NCI-H2029 treated with DMSO at 0.1 percent for 48 hours (cell line): ENCODE data around the gene PADI4.

Experiments
- DNase-seq: peaks from one replicate; lab custom pipeline; 2025; lab: John Stamatoyannopoulos, UW

The PADI4 gene, protein sequence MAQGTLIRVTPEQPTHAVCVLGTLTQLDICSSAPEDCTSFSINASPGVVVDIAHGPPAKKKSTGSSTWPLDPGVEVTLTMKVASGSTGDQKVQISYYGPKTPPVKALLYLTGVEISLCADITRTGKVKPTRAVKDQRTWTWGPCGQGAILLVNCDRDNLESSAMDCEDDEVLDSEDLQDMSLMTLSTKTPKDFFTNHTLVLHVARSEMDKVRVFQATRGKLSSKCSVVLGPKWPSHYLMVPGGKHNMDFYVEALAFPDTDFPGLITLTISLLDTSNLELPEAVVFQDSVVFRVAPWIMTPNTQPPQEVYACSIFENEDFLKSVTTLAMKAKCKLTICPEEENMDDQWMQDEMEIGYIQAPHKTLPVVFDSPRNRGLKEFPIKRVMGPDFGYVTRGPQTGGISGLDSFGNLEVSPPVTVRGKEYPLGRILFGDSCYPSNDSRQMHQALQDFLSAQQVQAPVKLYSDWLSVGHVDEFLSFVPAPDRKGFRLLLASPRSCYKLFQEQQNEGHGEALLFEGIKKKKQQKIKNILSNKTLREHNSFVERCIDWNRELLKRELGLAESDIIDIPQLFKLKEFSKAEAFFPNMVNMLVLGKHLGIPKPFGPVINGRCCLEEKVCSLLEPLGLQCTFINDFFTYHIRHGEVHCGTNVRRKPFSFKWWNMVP

DNA sequence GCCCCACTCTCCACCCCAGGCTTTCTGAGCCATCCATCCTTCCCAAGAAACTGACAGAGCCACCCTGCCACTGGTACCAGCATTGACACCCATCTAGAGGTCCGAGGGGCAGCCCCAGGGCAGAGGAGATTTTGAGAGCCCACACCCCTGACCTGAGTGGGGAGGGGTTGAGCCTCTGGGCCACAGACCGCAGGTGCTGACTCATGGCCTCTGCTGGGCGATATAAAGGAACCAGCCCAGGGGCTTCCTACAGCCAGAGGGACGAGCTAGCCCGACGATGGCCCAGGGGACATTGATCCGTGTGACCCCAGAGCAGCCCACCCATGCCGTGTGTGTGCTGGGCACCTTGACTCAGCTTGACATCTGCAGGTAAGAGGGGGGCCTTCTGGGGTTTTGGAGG, at the start of gene PADI4:
TSS of gene PADI4 (plus strand) at position 252 of the 400 bp plus-strand sequence. CDS start at position 278, 26 bp downstream.
- no peak for DNase-seq

GRCh38 chr1:17258758-17259130, 49.3 kb upstream of the PADI4 start:
- DNase-seq, result no peak

DNA sequence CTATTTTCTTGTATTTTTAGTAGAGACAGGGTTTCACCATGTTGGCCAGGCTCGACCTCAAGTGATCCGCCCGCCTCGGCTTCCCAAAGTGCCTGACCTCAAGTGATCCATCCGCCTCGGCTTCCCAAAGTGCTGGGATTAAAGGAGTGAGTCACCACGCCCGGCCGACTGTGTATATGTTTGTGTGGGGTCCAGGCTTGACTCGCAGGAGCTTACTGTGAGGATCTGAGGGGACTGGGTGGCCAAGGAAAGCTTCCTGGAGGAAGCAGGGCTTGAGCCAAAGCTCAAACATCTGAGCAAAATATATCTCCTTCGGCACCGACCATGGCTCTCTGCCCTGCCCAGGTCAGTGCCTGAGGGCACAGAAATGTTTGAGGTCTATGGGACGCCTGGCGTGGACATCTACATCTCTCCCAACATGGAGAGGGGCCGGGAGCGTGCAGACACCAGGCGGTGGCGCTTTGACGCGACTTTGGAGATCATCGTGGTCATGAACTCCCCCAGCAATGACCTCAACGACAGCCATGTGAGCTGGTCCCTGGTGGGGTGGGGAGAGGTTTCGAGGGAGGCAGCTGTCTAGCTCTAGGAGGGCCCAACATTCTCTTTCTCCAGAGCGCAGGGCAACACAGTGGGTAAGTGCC, 48.6 kb upstream of the PADI4 start:
- DNase-seq, result no peak

DNA sequence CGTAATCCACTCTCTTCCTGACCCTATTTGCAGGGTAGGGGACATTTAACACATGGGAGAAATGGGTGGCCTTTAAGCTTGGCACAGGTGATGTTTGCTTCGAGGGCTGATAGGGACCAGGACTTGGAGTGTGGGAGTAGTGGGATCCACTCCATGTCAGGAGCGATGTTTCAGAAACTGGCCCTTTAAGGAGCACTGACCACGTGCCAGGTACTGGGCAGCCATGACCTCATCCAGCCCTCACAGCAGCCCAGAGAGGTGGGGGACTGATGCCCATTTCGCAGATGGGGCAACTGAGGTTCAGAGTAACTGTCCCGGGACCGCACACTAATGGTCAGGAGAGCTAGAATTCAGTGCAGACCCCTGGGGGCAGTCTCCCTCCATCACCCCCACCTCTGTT, 47.7 kb upstream of the PADI4 start:
- no peak for DNase-seq

DNA sequence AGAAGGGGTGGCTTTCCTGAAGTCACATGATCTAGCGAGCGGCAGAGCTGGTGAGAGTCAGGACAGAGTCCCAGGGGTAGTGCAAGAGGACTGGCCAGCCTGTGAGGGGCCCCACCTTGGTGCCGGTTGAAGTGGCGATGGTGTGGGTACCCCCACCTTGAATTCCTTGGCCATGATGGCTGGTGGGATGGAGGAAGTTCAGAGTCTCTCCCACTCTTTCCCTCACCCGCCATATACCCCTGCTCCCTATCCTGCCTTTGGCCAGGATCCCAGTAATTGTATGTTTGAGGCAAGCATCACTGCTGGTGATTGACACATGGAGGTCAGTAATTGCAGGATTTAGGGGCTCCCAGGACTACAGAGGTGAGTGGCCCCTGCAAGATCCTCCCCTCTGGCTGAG, 47.3 kb upstream of the PADI4 start:
- DNase-seq, result no peak

DNA sequence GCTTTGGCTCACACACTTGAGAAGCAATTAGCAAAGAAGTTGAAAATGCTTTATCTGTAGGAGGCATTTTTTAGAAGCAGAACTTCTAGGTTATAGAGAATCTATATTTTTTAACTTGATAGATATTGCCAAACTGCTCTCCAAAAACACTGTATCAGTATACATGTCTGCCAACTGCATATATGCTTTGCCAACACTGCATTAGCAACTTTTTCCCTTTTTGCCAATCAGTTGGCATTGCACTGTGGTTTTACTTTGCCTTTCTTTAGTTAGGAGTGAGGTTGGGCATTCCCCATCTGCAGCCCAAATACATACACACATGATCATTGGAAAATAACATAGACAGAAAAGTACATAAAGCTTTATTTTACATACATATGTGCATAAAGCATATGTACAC, 44.1 kb upstream of the PADI4 start:
- DNase-seq, result no peak

DNA sequence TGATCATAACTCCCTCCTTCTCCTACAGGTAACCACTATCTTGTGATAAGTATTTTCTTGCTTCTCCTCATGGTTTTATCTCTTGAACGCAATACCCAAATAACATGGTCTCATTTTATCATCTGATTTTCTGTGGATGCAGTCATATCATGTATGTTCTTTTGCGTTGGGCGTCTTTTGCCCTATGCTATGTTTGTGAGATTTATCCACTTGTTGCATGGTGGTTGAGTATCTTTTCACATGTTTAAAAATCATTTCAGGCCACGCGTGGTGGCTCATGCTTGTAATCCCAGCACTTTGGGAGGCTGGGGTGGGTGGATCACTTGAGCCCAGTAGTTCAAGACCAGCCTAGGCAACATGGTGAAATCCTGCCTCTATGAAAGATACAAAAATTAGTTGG, 43.5 kb upstream of the PADI4 start:
- DNase-seq, result no peak

DNA sequence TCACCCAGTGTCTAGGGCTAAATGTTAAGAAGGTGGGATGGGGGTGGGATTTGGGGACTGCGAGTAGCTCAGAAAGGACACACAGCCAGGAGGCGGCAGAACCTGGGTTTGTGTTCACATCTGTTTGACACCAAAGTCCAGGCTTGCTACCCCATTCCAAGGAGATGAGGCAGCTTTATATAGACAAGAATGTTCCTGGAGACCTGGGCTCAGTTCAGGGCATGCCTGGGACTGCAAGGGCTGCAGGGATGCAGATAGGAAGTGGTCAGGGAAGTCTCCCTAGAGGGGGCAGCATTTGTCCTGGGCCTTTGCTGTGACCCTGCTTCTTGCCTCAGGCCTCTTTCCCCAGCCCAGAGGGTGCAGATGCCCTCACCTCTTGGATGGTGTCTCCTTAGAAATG, 42.8 kb upstream of the PADI4 start:
- DNase-seq, result no peak

DNA sequence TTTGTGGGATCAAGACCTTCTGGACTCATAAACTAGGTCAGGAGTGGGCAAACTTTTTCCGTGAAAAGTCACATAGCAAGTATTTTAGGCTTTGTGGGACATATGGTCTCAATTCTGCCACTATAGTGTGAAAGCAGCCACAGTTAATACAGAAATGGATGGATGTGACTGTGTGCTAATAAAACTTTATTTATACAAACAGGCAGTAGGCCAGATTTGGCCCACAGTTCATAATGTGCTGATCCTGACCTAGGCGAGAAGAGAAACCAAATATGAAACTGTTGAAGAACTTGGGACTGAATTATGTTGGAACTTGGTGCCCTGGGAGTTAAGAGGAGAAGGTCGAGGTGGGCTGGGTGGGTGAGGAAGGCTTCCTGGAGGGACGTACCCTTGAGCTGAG, 42.0 kb upstream of the PADI4 start:
- DNase-seq, result no peak

- DNase-seq, result no peak
Observed at GRCh38 chr1:17270891-17271765, 36.9 kb upstream of the PADI4 start.

DNA sequence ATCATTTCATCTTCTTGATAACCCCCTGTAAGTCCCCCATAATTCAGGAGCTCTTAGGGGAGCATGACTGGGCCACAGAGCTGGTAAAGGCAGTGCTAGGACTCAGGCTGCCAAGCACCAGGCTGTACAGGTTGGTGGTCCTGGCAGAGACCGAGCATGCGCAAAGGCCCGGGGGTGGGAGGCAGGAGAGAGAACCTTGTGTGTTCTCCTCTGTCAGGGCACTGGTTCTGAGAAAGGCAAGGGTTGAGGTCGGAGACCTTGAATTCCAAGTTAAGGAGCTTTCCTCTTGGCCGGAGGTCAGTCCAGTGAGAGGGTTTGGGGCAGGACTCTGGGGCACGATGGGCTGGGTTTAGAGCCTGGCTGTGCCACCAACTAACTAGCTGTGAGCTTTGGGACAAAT, 35.9 kb upstream of the PADI4 start:
- no peak for DNase-seq

DNA sequence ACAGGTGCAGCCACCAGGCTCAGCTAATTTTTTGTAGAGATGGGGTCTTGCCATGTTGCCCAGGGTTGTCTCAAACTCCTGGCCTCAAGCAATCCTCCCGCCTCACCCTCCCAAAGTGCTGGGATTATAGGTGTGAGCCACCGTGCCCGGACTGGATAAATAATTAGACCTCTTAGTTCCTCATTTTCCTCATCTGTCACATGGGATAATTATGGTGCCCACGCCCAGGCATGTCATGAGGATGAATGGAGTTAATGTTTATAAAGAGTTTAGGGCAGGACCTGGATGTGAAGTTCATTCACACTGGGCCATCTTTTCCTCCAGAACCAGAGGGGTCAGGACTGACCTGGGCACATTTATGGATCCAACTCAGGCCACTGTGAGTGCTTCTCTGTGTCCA, 35.4 kb upstream of the PADI4 start:
- DNase-seq, result no peak

- DNase-seq, result no peak
Observed at GRCh38 chr1:17273096-17273495, 34.9 kb upstream of the PADI4 start.

GRCh38 chr1:17274186-17275170, 33.5 kb upstream of the PADI4 start:
- DNase-seq, result no peak

DNA sequence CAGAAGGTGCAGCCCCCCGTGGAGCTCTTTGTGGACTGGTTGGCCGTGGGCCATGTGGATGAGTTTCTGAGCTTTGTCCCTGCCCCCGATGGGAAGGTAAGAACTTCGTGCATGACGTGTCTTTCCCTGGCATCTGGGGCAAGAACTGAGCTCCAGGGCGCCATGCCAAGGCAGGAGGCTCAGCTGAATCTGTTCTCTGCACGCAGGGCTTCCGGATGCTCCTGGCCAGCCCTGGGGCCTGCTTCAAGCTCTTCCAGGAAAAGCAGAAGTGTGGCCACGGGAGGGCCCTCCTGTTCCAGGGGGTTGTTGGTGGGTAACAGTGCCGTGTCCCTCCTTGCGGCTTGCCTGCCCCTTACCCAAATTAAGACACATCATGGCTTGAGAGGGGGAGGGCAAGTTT, 31.4 kb upstream of the PADI4 start:
- no peak for DNase-seq

DNA sequence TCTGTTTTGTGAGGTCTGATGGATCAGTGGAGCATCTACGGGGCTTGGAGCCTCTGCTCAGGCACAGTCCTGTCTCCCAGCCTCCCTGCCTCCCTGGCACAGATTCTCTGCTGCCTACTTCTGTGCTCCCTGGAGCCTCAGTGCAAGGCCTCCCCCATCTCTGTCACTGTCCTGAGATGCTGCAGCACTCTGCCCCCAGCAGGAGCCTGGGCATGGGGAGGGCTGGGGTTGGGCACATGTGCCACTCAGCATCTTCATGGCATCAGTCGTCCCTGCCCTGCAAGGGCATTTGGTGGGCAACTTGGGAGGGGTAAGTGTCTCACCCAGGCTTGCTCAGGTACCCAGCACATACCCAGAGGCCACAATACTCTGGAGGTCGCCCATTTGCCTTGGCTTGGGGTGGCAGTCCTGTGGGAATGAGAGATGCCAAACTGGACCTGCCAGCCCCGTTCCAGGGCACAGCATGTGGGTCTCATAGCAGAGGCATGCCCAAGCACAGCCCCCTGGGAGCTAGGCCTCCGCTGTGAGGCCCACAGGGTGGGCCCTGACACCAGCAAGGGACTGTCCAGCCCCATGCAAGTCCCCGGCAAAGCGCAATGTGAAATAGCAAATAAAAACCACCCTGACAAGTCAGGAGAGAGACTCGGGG, 30.4 kb upstream of the PADI4 start:
- DNase-seq, result no peak

GRCh38 chr1:17278996-17279830, 28.8 kb upstream of the PADI4 start:
- DNase-seq, result no peak

DNA sequence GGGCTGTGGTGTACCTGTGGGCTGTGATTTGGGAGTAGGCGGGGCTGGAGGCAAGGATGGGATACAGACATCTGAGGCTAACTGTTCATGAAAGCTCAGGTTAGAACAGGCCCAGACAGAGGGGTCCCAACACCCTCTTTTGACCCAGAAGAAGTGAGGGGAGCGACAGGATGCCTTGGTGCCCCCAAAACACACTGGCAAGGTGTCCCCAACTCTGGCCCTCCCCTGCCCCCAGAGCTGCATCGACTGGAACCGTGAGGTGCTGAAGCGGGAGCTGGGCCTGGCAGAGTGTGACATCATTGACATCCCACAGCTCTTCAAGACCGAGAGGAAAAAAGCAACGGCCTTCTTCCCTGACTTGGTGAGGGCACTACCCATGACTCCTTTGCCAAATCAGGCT, 27.6 kb upstream of the PADI4 start:
- no peak for DNase-seq

- no peak for DNase-seq
Observed at GRCh38 chr1:17280894-17281293, 27.1 kb upstream of the PADI4 start.

DNA sequence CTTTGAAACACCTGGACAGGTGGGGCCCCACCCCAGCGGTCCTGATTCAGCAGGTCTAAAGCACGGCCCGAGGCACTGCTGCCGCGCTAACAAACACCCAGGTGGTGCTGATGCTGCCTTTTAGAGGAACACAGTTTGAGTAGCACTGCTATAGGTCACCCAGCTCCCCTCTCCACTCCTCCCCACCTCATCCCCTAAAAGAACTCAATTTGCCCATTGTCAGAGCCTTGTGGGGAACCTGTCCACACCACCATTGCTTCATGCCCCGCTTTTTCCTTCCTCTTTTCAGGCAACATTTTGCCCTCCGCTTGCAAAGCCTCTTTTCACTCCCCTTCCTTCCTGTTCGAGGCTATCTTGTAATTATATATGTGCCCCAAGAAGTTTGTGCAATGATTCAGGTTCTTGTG, 26.2 kb upstream of the PADI4 start:
- no peak for DNase-seq
